ENCODE data around the gene DNAH17. TPM values are rescaled to one million over a fixed set of nuclear protein-coding genes. Genes with fewer than 3 reads are reported as not detected.

Gene DNAH17
- total and polyA plus RNA-seq, 2 of the 13 experiments (the other 11 are each of a cell fraction or from before 2014, with no cell fraction given) = 0.86 to 1.6 TPM

DNA sequence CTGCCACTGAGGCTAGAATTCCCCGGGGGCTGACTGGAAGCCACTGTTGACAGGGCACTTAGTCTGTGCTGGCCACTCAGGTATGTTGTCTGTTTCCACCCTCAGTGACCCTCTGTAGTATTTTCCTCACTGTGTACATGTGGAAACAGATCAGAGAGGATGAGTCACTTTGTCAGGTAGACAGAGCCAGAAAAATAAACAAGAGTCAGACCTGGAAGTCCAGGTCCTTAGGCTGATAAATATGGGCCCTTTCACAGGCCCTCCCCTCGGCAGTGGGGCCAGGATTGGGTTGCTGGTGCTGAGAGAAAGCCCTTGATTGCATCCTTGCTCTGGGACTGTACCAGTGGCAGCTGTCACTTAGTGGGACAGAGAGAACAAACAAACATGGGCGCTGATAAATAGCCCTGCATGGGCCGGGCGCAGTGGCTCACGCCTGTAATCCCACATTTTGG lies 177.5 kb downstream of the DNAH17 start (continued):
- TF ChIP-seq ATF7 (IDR thresholded peaks at IDR 0.05) = no peak
- no peak for TF ChIP-seq ATF7 (CRISPR knock-in tag; IDR thresholded peaks at IDR 0.05)
- no peak for TF ChIP-seq ZMYM4 (CRISPR knock-in tag; IDR thresholded peaks at IDR 0.05)
- 0 out of 2 replicates have a peak, but pooled peaks have one; percentile 27 for TF ChIP-seq ZFX (CRISPR knock-in tag; IDR thresholded peaks at IDR 0.05; ENCODE audit: low read depth)
- no peak for TF ChIP-seq ZNF879 (CRISPR knock-in tag; IDR thresholded peaks at IDR 0.05)
- TF ChIP-seq REL (CRISPR knock-in tag; conservative IDR thresholded peaks at IDR 0.05) = no peak
- TF ChIP-seq CBX1 (IDR thresholded peaks at IDR 0.05; ENCODE audit: low read depth) = no peak
- 0 out of 2 replicates have a peak, but pooled peaks have one; percentile 46 for TF ChIP-seq ZNF816 (CRISPR knock-in tag; IDR thresholded peaks at IDR 0.05; ENCODE audit: borderline replicate concordance)
- TF ChIP-seq TRIM24 (CRISPR knock-in tag; IDR thresholded peaks at IDR 0.05) = no peak
- no peak for TF ChIP-seq GLI4 (CRISPR knock-in tag; IDR thresholded peaks at IDR 0.05; ENCODE audit: borderline replicate concordance)
- TF ChIP-seq ZNF777 (CRISPR knock-in tag; IDR thresholded peaks at IDR 0.05) = no peak
- TF ChIP-seq HDAC2 (CRISPR knock-in tag; IDR thresholded peaks at IDR 0.05) = peak; percentile 52; the same call in 1 of the 2 replicates
- TF ChIP-seq KLF16 (CRISPR knock-in tag; IDR thresholded peaks at IDR 0.05) = peak in 1 of 2 experiments; percentile 27; a peak in 1 of 4 replicates
- TF ChIP-seq TEAD3 (CRISPR knock-in tag; optimal IDR thresholded peaks at IDR 0.05; ENCODE audit: borderline replicate concordance) = peak; percentile 91
- TF ChIP-seq ZNF317 (CRISPR knock-in tag; IDR thresholded peaks at IDR 0.05) = peak; percentile 76
- TF ChIP-seq SSRP1 (CRISPR knock-in tag; IDR thresholded peaks at IDR 0.05) = peak; percentile 77; the same call in 1 of the 2 replicates
- peak; percentile 62 for TF ChIP-seq ZNF883 (CRISPR knock-in tag; IDR thresholded peaks at IDR 0.05; ENCODE audit: not compliant biosample characterization)
- TF ChIP-seq BRD4 (CRISPR knock-in tag; IDR thresholded peaks at IDR 0.05) = no peak
- no peak for TF ChIP-seq EEA1 (CRISPR knock-in tag; IDR thresholded peaks at IDR 0.05; ENCODE audit: borderline replicate concordance)
- no peak for TF ChIP-seq SCMH1 (CRISPR knock-in tag; IDR thresholded peaks at IDR 0.05; ENCODE audit: borderline replicate concordance)
- no peak for TF ChIP-seq HOXA9 (CRISPR knock-in tag; IDR thresholded peaks at IDR 0.05; ENCODE audit: borderline replicate concordance)
- no peak for TF ChIP-seq ZNF7 (CRISPR knock-in tag; IDR thresholded peaks at IDR 0.05)
- no peak for TF ChIP-seq MIER2 (CRISPR knock-in tag; IDR thresholded peaks at IDR 0.05)
- TF ChIP-seq, protein P1, sequence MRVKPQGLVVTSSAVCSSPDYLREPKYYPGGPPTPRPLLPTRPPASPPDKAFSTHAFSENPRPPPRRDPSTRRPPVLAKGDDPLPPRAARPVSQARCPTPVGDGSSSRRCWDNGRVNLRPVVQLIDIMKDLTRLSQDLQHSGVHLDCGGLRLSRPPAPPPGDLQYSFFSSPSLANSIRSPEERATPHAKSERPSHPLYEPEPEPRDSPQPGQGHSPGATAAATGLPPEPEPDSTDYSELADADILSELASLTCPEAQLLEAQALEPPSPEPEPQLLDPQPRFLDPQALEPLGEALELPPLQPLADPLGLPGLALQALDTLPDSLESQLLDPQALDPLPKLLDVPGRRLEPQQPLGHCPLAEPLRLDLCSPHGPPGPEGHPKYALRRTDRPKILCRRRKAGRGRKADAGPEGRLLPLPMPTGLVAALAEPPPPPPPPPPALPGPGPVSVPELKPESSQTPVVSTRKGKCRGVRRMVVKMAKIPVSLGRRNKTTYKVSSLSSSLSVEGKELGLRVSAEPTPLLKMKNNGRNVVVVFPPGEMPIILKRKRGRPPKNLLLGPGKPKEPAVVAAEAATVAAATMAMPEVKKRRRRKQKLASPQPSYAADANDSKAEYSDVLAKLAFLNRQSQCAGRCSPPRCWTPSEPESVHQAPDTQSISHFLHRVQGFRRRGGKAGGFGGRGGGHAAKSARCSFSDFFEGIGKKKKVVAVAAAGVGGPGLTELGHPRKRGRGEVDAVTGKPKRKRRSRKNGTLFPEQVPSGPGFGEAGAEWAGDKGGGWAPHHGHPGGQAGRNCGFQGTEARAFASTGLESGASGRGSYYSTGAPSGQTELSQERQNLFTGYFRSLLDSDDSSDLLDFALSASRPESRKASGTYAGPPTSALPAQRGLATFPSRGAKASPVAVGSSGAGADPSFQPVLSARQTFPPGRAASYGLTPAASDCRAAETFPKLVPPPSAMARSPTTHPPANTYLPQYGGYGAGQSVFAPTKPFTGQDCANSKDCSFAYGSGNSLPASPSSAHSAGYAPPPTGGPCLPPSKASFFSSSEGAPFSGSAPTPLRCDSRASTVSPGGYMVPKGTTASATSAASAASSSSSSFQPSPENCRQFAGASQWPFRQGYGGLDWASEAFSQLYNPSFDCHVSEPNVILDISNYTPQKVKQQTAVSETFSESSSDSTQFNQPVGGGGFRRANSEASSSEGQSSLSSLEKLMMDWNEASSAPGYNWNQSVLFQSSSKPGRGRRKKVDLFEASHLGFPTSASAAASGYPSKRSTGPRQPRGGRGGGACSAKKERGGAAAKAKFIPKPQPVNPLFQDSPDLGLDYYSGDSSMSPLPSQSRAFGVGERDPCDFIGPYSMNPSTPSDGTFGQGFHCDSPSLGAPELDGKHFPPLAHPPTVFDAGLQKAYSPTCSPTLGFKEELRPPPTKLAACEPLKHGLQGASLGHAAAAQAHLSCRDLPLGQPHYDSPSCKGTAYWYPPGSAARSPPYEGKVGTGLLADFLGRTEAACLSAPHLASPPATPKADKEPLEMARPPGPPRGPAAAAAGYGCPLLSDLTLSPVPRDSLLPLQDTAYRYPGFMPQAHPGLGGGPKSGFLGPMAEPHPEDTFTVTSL (CRISPR knock-in tag; IDR thresholded peaks at IDR 0.05; ENCODE audit: borderline replicate concordance) = peak; percentile 89; the same call in 1 of the 2 replicates
- TF ChIP-seq ZNF780A (CRISPR knock-in tag; IDR thresholded peaks at IDR 0.05) = no peak

Measured in HepG2 (cell line).